Muscle layer of duodenum (tissue), 2 donors: Measurements from ENCODE around the gene PELI2.

Source experiments
- H3K27ac ChIP-seq: one replicate; pipeline ENCODE4 v1.7.0; 2013; ENCODE audit warnings: mild to moderate bottlenecking, low read length
- H3K27me3 ChIP-seq: one replicate; pipeline ENCODE4 v1.7.0; 2013; ENCODE audit warnings: low read depth, mild to moderate bottlenecking, control low read depth, low read length
- H3K36me3 ChIP-seq, 2 donors: one replicate each; pipeline ENCODE4 v1.7.0; 2013; ENCODE audit warnings: low read length in 2 of 2, control low read depth in 1 of 2, mild to moderate bottlenecking in 1 of 2; ENCODE audit not compliant: insufficient read depth in 2 of 2, control insufficient read depth in 1 of 2
- H3K4me1 ChIP-seq, 2 donors: one replicate each; pipeline ENCODE4 v1.7.0; 2013; ENCODE audit warnings: low read length in 2 of 2, mild to moderate bottlenecking in 2 of 2, control low read depth in 1 of 2, moderate library complexity in 1 of 2; ENCODE audit not compliant: insufficient read depth in 2 of 2, control insufficient read depth in 1 of 2
- H3K4me3 ChIP-seq, 2 donors: one replicate each; pipeline ENCODE4 v1.7.0; 2013; ENCODE audit warnings: low read length in 2 of 2, low read depth in 1 of 2, mild to moderate bottlenecking in 1 of 2
- H3K9me3 ChIP-seq, 2 donors: one replicate each; pipeline ENCODE4 v1.7.0; 2013; ENCODE audit warnings: low read length in 2 of 2, control low read depth in 1 of 2, mild to moderate bottlenecking in 1 of 2; ENCODE audit not compliant: control insufficient read depth in 1 of 2
- donor health status: healthy.

PELI2 gene

DNA sequence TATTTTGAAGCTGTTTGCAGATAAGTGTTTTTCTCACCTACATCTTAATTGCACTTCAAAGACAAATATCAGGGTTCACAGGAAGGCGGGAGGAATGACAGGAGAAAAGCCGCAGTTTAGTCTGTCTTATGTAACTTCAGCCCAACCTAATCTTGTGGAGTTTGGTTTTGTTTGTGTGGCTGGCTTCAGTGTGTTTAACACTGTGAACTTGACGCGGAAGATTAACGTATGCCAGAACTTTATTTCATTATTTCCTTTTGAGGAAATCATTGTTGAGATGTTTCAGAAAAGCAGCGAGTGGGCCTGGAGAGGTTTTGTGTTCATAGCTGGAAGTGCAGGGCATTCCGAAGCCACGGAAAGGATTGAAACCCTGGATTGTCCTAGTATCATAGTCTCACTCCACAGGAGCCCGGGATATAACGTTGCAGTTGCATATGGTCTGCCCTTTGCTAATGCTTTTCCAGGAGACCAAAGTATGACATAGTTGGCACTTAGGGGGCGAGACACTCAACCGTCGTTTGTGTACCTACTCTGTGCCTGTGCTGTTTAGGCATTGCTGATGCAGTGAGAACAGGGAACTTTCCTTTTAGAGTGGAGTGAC lies 2.0 kb downstream of the PELI2 start:
- Histone ChIP-seq H3K9me3 (no peaks in the 10 kb centered on the region), H3K4me3 (peak overlapping the region; percentile 86 to 88), H3K27ac (peak overlapping the region; percentile 87), H3K4me1 (peaks cover 0 to 39% of the 10 kb centered on the region in 2 donors), H3K36me3 (no peaks in the 10 kb centered on the region), H3K27me3 (no peaks in the 10 kb centered on the region)

DNA sequence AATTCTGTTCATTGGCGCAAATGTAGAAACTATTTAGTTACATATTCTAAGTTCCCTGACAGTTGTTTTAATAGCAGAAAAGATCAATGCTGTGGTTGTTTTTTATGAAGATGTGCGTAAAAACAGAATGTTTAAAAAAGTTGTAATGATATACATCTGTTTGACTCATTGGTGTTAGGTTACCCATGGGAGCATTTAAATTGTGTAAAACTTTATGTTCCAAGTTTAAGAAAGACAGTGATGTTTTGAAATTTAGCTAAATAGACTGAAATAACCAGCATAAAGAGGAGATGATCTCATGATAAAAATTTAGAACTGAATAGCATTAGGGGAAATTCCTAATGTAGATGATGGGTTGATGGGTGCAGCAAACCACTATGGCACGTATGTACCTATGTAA lies 3.6 kb downstream of the PELI2 start:
- Histone ChIP-seq H3K27me3 (no peaks in the 10 kb centered on the region), H3K27ac (no peak overlapping the region), H3K4me3 (no peak overlapping the region), H3K36me3 (no peaks in the 10 kb centered on the region), H3K9me3 (no peaks in the 10 kb centered on the region), H3K4me1 (peaks cover 0 to 43% of the 10 kb centered on the region in 2 donors)

DNA sequence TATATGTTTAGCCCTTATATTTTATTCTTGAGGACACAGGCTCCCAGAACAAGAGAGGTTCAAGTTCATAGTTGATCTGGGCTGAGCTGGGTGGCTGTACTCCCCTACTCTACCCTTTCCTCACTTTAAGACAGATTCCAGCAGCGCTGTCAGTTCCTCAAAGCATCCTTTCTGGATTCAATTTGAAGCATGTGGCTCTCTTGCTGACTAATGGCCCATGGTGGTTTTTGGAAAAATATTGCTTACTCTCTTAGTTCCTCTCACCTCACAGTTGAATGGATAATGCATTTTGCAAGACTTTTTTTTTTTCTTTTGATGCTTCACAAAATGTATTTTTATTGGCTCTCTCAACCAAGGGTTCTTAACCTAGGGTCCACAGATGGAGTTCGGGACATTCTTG lies 4.1 kb downstream of the PELI2 start:
- no peak overlapping the region for H3K27ac ChIP-seq

DNA sequence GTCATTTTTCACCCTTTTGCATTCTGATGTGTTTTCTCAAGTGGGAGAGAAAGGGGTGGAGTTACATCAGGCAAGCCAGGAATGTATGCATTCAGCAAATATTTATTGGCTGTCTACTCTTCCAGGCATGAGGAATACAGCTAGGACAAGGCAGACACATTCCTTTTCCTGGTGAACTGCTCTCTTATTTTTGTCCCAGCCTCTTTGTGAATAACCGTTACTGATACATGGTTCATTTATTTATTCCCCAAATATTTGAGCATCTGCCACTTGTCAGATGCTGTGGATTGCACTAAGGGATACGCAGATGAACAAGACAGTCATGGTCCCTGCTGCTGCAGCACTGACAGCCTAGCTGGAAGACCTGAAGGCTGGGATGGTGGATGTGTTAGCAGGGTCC lies 6.1 kb downstream of the PELI2 start:
- no peak overlapping the region for H3K27ac ChIP-seq
- no peaks in the 10 kb centered on the region for H3K36me3 ChIP-seq
- peaks cover 3 to 41% of the 10 kb centered on the region in 2 donors for H3K4me1 ChIP-seq
- H3K27me3 ChIP-seq, result no peaks in the 10 kb centered on the region
- no peak overlapping the region for H3K4me3 ChIP-seq
- H3K9me3 ChIP-seq, result no peaks in the 10 kb centered on the region

More for the DNA sequence above, 4.1 kb downstream of the PELI2 start:
- Histone ChIP-seq H3K36me3 (no peaks in the 10 kb centered on the region), H3K9me3 (no peaks in the 10 kb centered on the region), H3K4me3 (no peak overlapping the region), H3K4me1 (peaks cover 0 to 39% of the 10 kb centered on the region in 2 donors), H3K27me3 (no peaks in the 10 kb centered on the region)

DNA sequence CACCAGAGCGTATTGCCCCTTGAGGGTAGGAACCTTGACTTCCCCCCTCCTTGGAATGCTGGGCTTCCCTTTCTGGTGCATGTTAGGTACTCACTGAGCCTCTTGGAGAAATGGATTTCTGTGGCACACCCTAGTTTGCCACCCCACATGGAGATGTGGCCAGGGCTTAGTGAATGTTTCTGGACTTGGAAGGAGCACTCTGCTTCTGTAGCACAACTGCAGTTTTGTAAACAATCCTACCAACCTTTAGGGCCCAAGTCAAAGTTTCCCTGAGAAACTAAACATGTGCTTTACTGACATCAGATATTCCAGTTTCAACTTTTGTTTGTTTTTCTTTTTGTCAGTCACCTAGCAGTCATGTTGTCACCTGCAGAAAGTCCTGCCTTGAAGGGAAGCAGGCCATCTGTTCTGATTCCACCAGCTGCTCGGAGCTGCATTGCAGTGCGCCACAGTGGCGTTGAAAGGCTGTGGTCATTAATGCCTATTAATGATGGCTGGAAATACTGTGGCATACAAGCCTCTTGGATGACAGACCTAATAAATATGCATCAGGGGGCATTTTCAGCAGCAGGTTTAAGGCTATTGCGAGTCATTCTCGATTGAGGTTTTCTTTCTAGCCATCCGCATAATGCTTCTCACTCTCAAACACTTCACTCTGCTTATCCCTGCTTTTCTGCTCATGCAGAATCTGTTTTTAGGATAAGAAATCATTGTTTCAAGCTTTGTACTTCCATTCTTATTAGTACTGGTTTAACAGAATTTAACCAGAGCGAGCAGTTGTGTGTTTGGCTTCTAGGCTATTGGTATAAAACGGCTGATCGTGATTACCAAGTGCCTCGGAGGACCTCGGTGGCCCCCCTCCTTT lies 7.8 kb downstream of the PELI2 start:
- H3K27ac ChIP-seq, result no peak overlapping the region
- no peak overlapping the region for H3K4me3 ChIP-seq
- no peaks in the 10 kb centered on the region for H3K9me3 ChIP-seq
- peaks cover 12 to 41% of the 10 kb centered on the region in 2 donors for H3K4me1 ChIP-seq
- no peaks in the 10 kb centered on the region for H3K36me3 ChIP-seq
- no peaks in the 10 kb centered on the region for H3K27me3 ChIP-seq

DNA sequence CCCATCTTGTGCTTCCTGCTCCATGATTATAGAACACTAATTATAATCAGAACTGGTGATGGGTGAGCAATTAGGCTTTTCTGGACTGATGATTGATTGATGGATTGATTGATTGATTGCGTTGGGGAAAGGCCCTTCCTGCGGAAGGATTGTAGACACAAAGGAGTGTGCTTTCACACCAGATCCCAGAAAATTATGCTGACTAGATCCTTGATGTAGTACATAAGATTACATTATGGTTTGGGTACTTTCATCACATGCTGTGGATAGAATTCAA lies 8.4 kb downstream of the PELI2 start:
- no peak overlapping the region for H3K27ac ChIP-seq
- H3K27me3 ChIP-seq, result no peaks in the 10 kb centered on the region
- peaks cover 15 to 41% of the 10 kb centered on the region in 2 donors for H3K4me1 ChIP-seq
- no peak overlapping the region for H3K4me3 ChIP-seq
- no peaks in the 10 kb centered on the region for H3K36me3 ChIP-seq
- H3K9me3 ChIP-seq, result no peaks in the 10 kb centered on the region

DNA sequence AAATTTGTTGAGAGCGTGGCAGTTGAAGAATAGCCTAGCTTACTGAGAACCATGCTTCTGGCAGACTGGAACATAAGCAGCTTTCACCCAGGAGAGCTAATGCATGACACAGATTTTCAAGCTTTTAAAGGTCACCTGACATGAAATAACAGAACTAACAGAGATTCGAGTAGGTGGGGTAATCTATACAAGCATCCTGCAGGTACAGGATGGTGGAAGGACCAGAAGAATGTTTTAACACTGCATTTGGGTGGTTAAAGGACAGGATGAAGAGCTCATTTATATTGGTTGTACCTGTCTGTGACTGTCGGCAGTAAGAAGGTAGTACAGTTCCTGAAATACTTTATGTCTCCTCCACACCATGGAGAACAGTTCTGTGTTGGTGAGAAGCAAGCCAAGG lies 8.9 kb downstream of the PELI2 start:
- Histone ChIP-seq H3K36me3 (no peaks in the 10 kb centered on the region), H3K9me3 (no peaks in the 10 kb centered on the region), H3K4me1 (peaks cover 21 to 43% of the 10 kb centered on the region in 2 donors), H3K27ac (no peak overlapping the region), H3K4me3 (no peak overlapping the region), H3K27me3 (no peaks in the 10 kb centered on the region)

DNA sequence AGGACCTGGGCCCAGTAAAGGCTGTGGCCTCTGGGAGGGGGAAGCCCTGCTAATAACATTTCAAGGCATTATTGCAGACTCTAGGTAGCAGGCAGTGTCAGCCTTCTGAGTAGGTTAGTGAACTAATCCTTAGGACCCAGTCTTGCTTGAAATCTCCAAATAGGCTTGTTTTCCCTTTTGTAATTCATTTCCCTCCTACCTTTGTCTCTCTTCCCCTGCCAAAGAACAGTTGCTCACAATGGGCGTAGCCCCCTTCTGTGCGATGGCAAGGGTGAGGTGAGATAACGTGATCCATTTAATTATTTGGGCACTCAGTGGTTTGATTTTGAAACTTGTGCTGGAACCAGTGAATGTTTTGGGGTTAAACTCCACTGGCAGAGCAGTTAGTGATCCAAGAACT lies 10.9 kb downstream of the PELI2 start:
- no peaks in the 10 kb centered on the region for H3K36me3 ChIP-seq
- H3K4me3 ChIP-seq, result no peak overlapping the region
- no peaks in the 10 kb centered on the region for H3K27me3 ChIP-seq
- H3K4me1 ChIP-seq, result peaks cover 23 to 45% of the 10 kb centered on the region in 2 donors
- H3K27ac ChIP-seq, result no peak overlapping the region
- no peaks in the 10 kb centered on the region for H3K9me3 ChIP-seq

DNA sequence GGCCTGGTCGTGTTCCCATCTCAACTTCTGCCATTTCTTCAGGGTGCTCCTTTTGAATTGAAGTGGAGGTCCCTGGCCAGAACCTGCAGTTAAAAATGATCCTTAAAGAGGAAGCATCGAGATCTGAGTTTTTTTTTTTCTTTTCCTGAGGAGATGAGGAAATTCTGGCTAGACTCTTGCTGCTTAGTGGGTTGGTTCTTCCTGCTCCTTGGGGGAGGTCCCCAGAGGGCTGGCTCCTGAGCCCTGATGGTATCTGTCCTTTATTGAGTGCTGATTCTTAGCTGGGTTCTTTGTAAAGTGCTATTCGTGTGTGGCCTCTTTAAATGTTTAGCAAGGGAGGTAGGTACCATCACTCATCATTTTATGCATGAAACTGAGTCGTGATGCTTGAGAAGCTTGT lies 11.7 kb downstream of the PELI2 start:
- no peaks in the 10 kb centered on the region for H3K9me3 ChIP-seq
- no peaks in the 10 kb centered on the region for H3K36me3 ChIP-seq
- no peak overlapping the region for H3K27ac ChIP-seq
- no peaks in the 10 kb centered on the region for H3K27me3 ChIP-seq
- peaks cover 23 to 39% of the 10 kb centered on the region in 2 donors for H3K4me1 ChIP-seq
- no peak overlapping the region for H3K4me3 ChIP-seq

DNA sequence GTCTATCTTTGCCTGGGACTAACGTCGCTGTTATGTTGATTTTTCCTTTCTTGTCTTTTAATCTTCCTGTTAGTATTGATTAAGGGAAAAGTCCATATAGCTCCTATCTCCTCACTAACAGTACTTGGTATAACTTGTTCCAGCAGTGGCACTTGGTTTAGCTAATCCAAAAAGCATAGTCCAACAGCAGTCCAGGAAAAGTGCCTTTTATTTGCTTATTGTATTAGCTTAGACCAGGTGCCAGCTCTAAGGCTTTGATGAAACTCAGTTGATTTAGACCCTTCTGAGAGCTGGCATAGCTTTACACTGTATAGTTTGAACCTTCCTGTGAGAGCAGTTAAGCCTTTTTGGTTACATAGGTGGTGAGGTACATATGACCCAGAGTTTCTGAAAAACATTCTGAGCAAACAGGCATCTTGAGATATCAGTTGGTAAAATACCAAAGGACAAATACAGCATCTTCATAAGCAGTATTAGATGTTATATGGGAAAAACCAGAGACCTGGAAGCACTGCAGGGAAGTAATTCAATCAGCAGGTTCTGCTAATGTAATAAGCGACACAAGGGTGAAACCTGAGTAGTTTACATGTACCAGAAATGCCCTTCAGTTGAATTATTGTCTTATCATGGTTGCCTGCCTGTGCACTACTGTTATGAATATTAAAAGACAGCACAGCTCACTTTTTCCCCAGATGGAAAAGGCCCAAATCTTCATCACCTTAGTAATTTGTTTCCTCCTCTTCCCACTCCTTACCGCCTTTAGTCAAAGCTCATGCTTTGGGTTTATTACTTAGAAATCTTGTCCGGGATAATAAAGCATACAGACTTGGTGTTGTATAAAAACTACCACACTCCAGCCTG lies 13.0 kb downstream of the PELI2 start:
- H3K36me3 ChIP-seq, result no peaks in the 10 kb centered on the region
- no peaks in the 10 kb centered on the region for H3K9me3 ChIP-seq
- H3K27me3 ChIP-seq, result no peaks in the 10 kb centered on the region
- peaks cover 23 to 42% of the 10 kb centered on the region in 2 donors for H3K4me1 ChIP-seq
- no peak overlapping the region for H3K27ac ChIP-seq
- no peak overlapping the region for H3K4me3 ChIP-seq
